ENCODE results near the gene USP10. TPM values are rescaled to one million over a fixed set of nuclear protein-coding genes. Genes with fewer than 3 reads are reported as not detected.

USP10 gene
- total and polyA plus RNA-seq, 2 donors (not counting 1 experiment from before 2014, with no cell fraction given), result 48.9 to 134 TPM

- Histone ChIP-seq H3K36me3 (replicated peaks in 1 of 2; ENCODE audit: control extremely low read depth in 1 of 2, control insufficient read depth in 1 of 2, extremely low read depth in 1 of 2, insufficient read depth in 2 of 2, low read length in 1 of 2) (peaks cover 0 to 22% of the 10 kb centered on the region in 2 experiments), H3K79me2 (ENCODE audit: control insufficient read depth, insufficient read depth, low read length) (peaks cover 93% of the 10 kb centered on the region), H3K9me3 (ENCODE audit: control extremely low read depth in 1 of 3, control insufficient read depth in 2 of 3, insufficient read depth in 1 of 3, low read length in 2 of 3) (no peaks in the 10 kb centered on the region), H3K27ac (ENCODE audit: low read length in 2 of 2) (no peak overlapping the region), H4K20me1 (ENCODE audit: control insufficient read depth, insufficient read depth, low read length, poor library complexity, severe bottlenecking) (peaks cover 42% of the 10 kb centered on the region), H3K9ac (ENCODE audit: low read length) (no peak overlapping the region), H3K27me3 (replicated peaks in 1 of 4; ENCODE audit: control extremely low read depth in 1 of 4, control insufficient read depth in 3 of 4, insufficient read depth in 4 of 4, low read length in 3 of 4) (no peaks in the 10 kb centered on the region), H3K4me2 (replicated peaks; ENCODE audit: low read depth, low read length, poor library complexity, severe bottlenecking) (peak overlapping the region; percentile 53), H2AFZ (ENCODE audit: insufficient read depth, low read depth, low read length, poor library complexity, severe bottlenecking) (no peak overlapping the region), H3K4me3 (ENCODE audit: control extremely low read depth in 1 of 5, extremely low read depth in 1 of 5, insufficient read depth in 1 of 5, low read depth in 2 of 5, low read length in 4 of 5) (no peak overlapping the region), H3K4me1 (ENCODE audit: control insufficient read depth in 2 of 2, insufficient read depth in 2 of 2, low read length in 2 of 2) (peaks cover 37 to 47% of the 10 kb centered on the region in 2 donors)
- H3K9me3 Mint-ChIP-seq (ENCODE audit: insufficient read depth), result no peaks in the 10 kb centered on the region
- ATAC-seq (ENCODE audit: low read depth) (no peak), DNase-seq (peak; percentile 18)
- peak overlapping the region; percentile 12 for H3K4me3 Mint-ChIP-seq
- H3K27me3 Mint-ChIP-seq, result no peaks in the 10 kb centered on the region
- peaks cover 72% of the 10 kb centered on the region for H3K4me1 Mint-ChIP-seq
- no peak for TF ChIP-seq EZH2 (IDR thresholded peaks at IDR 0.05; ENCODE audit: borderline replicate concordance, insufficient read depth, low read depth, low read length, poor library complexity, severe bottlenecking)
- TF ChIP-seq, protein P1, sequence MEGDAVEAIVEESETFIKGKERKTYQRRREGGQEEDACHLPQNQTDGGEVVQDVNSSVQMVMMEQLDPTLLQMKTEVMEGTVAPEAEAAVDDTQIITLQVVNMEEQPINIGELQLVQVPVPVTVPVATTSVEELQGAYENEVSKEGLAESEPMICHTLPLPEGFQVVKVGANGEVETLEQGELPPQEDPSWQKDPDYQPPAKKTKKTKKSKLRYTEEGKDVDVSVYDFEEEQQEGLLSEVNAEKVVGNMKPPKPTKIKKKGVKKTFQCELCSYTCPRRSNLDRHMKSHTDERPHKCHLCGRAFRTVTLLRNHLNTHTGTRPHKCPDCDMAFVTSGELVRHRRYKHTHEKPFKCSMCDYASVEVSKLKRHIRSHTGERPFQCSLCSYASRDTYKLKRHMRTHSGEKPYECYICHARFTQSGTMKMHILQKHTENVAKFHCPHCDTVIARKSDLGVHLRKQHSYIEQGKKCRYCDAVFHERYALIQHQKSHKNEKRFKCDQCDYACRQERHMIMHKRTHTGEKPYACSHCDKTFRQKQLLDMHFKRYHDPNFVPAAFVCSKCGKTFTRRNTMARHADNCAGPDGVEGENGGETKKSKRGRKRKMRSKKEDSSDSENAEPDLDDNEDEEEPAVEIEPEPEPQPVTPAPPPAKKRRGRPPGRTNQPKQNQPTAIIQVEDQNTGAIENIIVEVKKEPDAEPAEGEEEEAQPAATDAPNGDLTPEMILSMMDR (IDR thresholded peaks at IDR 0.05), result no peak
- peak overlapping the region; percentile 66 for H3K27ac Mint-ChIP-seq
- intact Hi-C loops (cut with micrococcal nuclease), result loop anchor here (1.0 kb wide), 2 partner anchors 199 to 217 kb away; no protein-coding TSS in a partner anchor
- ChIA-PET POLR2A (interaction anchor here (0.7 kb wide), 1 partner anchor 715 kb away, joined by 3 read pairs; no protein-coding TSS in a partner anchor), CTCF (interaction anchor here (0.8 to 8.5 kb wide), 23 partner anchors 9 to 330 kb away, joined by 3 to 138 read pairs (median 6); no protein-coding TSS in a partner anchor)
- WGBS (ENCODE audit: insufficient coverage), result 89% methylated on average over 11 of the region's 14 CpGs
These were observed 53.9 kb downstream of the USP10 start for GRCh38 chr16:84753412-84754326.

Data from B cell (primary cell).